ENCODE results near the gene ACCSL. TPM values are rescaled to one million over a fixed set of nuclear protein-coding genes. Genes with fewer than 3 reads are reported as not detected.

ACCSL gene
- polyA plus RNA-seq, 1 donor (not counting 4 experiments of a cell fraction or from before 2014, with no cell fraction given), result not detected

GRCh38 chr11:44090539-44090938 lies 42.8 kb downstream of the ACCSL start:
- Histone ChIP-seq H3K79me2 (ENCODE audit: control insufficient read depth, insufficient read depth, low read length) (peaks cover under 1% of the 10 kb centered on the region), H3K4me2 (ENCODE audit: control insufficient read depth, extremely low read depth, insufficient read depth, low read depth, low read length) (no peak overlapping the region), H3K27me3 (ENCODE audit: control insufficient read depth, extremely low read depth, insufficient read depth, low read length) (peaks cover 4% of the 10 kb centered on the region), H3K9me3 (ENCODE audit: control insufficient read depth, low read depth, low read length) (no peaks in the 10 kb centered on the region), H3K27ac (ENCODE audit: control insufficient read depth, insufficient read depth, low read length) (no peak overlapping the region), H3K9ac (ENCODE audit: control insufficient read depth, extremely low read depth, insufficient read depth, low read length) (no peak overlapping the region), H3K36me3 (ENCODE audit: control insufficient read depth in 2 of 2, extremely low read depth in 1 of 2, insufficient read depth in 2 of 2, low read length in 2 of 2) (no peaks in the 10 kb centered on the region), H3K4me1 (ENCODE audit: control insufficient read depth, extremely low read depth, insufficient read depth, low read length) (peaks cover 4% of the 10 kb centered on the region), H3K4me3 (ENCODE audit: control insufficient read depth in 2 of 3, extremely low read depth in 1 of 3, insufficient read depth in 2 of 3, low read depth in 1 of 3, low read length in 3 of 3) (no peak overlapping the region), H3K9me1 (ENCODE audit: control insufficient read depth, extremely low read depth, insufficient read depth, low read length) (no peaks in the 10 kb centered on the region), H4K20me1 (ENCODE audit: control insufficient read depth, extremely low read depth, insufficient read depth, low read length) (no peaks in the 10 kb centered on the region), H2AFZ (ENCODE audit: control insufficient read depth, low read length) (no peak overlapping the region)
- FAIRE-seq (no peak), DNase-seq (ENCODE audit: low read depth, low spot score) (no peak)
- dilution Hi-C loops (cut with MboI; ENCODE audit: extremely low pct_ligation_motif_present, low sequenced_read_pairs), result no loop called here
- TF ChIP-seq EZH2 (IDR thresholded peaks at IDR 0.05; ENCODE audit: low read length) (no peak), CTCF (optimal IDR thresholded peaks at IDR 0.05 in 1 of 3, IDR thresholded peaks at IDR 0.05 in 1 of 3, conservative IDR thresholded peaks at IDR 0.05 in 1 of 3; ENCODE audit: extremely low read depth in 1 of 3, insufficient read depth in 2 of 3, low read length in 3 of 3) (no peak)

- no peak overlapping the region for H3K4me3 ChIP-seq (ENCODE audit: control insufficient read depth in 2 of 3, extremely low read depth in 1 of 3, insufficient read depth in 2 of 3, low read depth in 1 of 3, low read length in 3 of 3)
- peaks cover 2% of the 10 kb centered on the region for H4K20me1 ChIP-seq (ENCODE audit: control insufficient read depth, extremely low read depth, insufficient read depth, low read length)
- no peak overlapping the region for H3K4me2 ChIP-seq (ENCODE audit: control insufficient read depth, extremely low read depth, insufficient read depth, low read depth, low read length)
- TF ChIP-seq CTCF (optimal IDR thresholded peaks at IDR 0.05 in 1 of 3, IDR thresholded peaks at IDR 0.05 in 1 of 3, conservative IDR thresholded peaks at IDR 0.05 in 1 of 3; ENCODE audit: extremely low read depth in 1 of 3, insufficient read depth in 2 of 3, low read length in 3 of 3) (peak; percentile 69 to 85 (median 82)), EZH2 (IDR thresholded peaks at IDR 0.05; ENCODE audit: low read length) (no peak)
- H3K9me3 ChIP-seq (ENCODE audit: control insufficient read depth, low read depth, low read length), result no peaks in the 10 kb centered on the region
- DNase-seq (ENCODE audit: low read depth, low spot score), result peak; percentile 50
- no peak overlapping the region for H2AFZ ChIP-seq (ENCODE audit: control insufficient read depth, low read length)
- no peaks in the 10 kb centered on the region for H3K9me1 ChIP-seq (ENCODE audit: control insufficient read depth, extremely low read depth, insufficient read depth, low read length)
- no peak overlapping the region for H3K27ac ChIP-seq (ENCODE audit: control insufficient read depth, insufficient read depth, low read length)
- H3K9ac ChIP-seq (ENCODE audit: control insufficient read depth, extremely low read depth, insufficient read depth, low read length), result no peak overlapping the region
- H3K27me3 ChIP-seq (ENCODE audit: control insufficient read depth, extremely low read depth, insufficient read depth, low read length), result peaks cover 4% of the 10 kb centered on the region
- H3K36me3 ChIP-seq (ENCODE audit: control insufficient read depth in 2 of 2, extremely low read depth in 1 of 2, insufficient read depth in 2 of 2, low read length in 2 of 2), result no peaks in the 10 kb centered on the region
- dilution Hi-C loops (cut with MboI; ENCODE audit: extremely low pct_ligation_motif_present, low sequenced_read_pairs), result no loop called here
- peaks cover 18% of the 10 kb centered on the region for H3K4me1 ChIP-seq (ENCODE audit: control insufficient read depth, extremely low read depth, insufficient read depth, low read length)
- peak; percentile 80 for FAIRE-seq
- H3K79me2 ChIP-seq (ENCODE audit: control insufficient read depth, insufficient read depth, low read length), result peaks cover 26% of the 10 kb centered on the region
Measured at GRCh38 chr11:44094260-44094868, 46.6 kb downstream of the ACCSL start.
